Activated CD4-positive, alpha-beta T cell treated with anti-CD3 and anti-CD28 coated beads, Interleukin-2, amount 50 U/mL, for 48 hours (primary cell): Measurements from ENCODE around the gene TRAPPC14.
A peak's percentile ranks its signal among the peaks of the same experiment; 100 is the strongest.
"Not testable (repeated sequence)": the region's sequence is repeated elsewhere in the genome, so short reads cannot be mapped to it uniquely, and the experiment has no call there.

Source experiments
- DNase-seq, 2 experiments: peaks; one replicate each; pipeline ENCODE4 v3.0.0-alpha.2; 2020

Gene TRAPPC14

GRCh38 chr7:100153708-100154535, 4.6 kb downstream of the TRAPPC14 start:
- DNase-seq = no peak

GRCh38 chr7:100152937-100153666, 5.4 kb downstream of the TRAPPC14 start:
- no peak for DNase-seq

- no peak for DNase-seq
These were observed 6.1 kb downstream of the TRAPPC14 start for GRCh38 chr7:100152404-100152803.

GRCh38 chr7:100148559-100149328, 9.8 kb downstream of the TRAPPC14 start, which contains the start of gene LAMTOR4:
TSS of gene LAMTOR4 (plus strand) at chr7:100148918. CDS start at chr7:100148973, 55 bp downstream.
- peak; percentile 98 to 99 for DNase-seq

- DNase-seq = no peak
These were observed 10.3 kb downstream of the TRAPPC14 start for GRCh38 chr7:100148225-100148558.

- DNase-seq = no peak
These were observed 11.2 kb downstream of the TRAPPC14 start for GRCh38 chr7:100147278-100147677.

- not testable (repeated sequence) for DNase-seq
These were observed 12.2 kb downstream of the TRAPPC14 start for GRCh38 chr7:100146350-100146749.

- no peak for DNase-seq
These were observed 16.1 kb downstream of the TRAPPC14 start for GRCh38 chr7:100142461-100142860.

- DNase-seq = no peak
These were observed 17.0 kb downstream of the TRAPPC14 start for GRCh38 chr7:100141555-100141949.

- no peak for DNase-seq
These were observed 20.4 kb downstream of the TRAPPC14 start for GRCh38 chr7:100137851-100138760.

- DNase-seq = peak; percentile 70 to 74
These were observed 25.8 kb downstream of the TRAPPC14 start for GRCh38 chr7:100132697-100133151.

GRCh38 chr7:100132126-100132525, 26.4 kb downstream of the TRAPPC14 start:
- DNase-seq = no peak

- peak; percentile 90 to 93 for DNase-seq
These were observed 27.7 kb downstream of the TRAPPC14 start for GRCh38 chr7:100130608-100131453.

- DNase-seq = not testable (repeated sequence)
These were observed 28.3 kb downstream of the TRAPPC14 start for GRCh38 chr7:100130220-100130607.

- no peak for DNase-seq
These were observed 29.9 kb downstream of the TRAPPC14 start for GRCh38 chr7:100128637-100128963.

- peak; percentile 34 to 36 for DNase-seq
These were observed 30.5 kb downstream of the TRAPPC14 start for GRCh38 chr7:100127866-100128636.

GRCh38 chr7:100126931-100127865, 31.3 kb downstream of the TRAPPC14 start, which contains the start of gene MBLAC1:
TSS of gene MBLAC1 (plus strand) at chr7:100126967. CDS start at chr7:100127396, 429 bp downstream.
- DNase-seq = peak; percentile 92 to 94

GRCh38 chr7:100126239-100126930, 32.1 kb downstream of the TRAPPC14 start:
- no peak for DNase-seq
